HepG2 (cell line): ENCODE data around the gene MXRA7. TPM values are rescaled to one million over a fixed set of nuclear protein-coding genes. Genes with fewer than 3 reads are reported as not detected.

ENCODE experiments used
- CENPT ChIP-seq: sonication (generic); formaldehyde crosslinking; IDR thresholded peaks from 2 replicates; pipeline ENCODE4 v1.8.0; 2022; ENCODE audit warnings: low read depth, mild to moderate bottlenecking, moderate library complexity, missing genetic modification reagents
- E2F1 ChIP-seq: sonication (generic); formaldehyde crosslinking; IDR thresholded peaks from 2 replicates; pipeline ENCODE4 v1.5.0; 2020; ENCODE audit warnings: missing genetic modification reagents
- ELF1 ChIP-seq: sonication (generic); formaldehyde crosslinking; IDR thresholded peaks from 2 replicates; pipeline ENCODE4 v1.4.0; 2020; ENCODE audit warnings: missing genetic modification reagents
- FOXC1 ChIP-seq: sonication (generic); formaldehyde crosslinking; IDR thresholded peaks from 2 replicates; pipeline ENCODE4 v1.8.0; 2022; ENCODE audit warnings: mild to moderate bottlenecking, missing genetic modification reagents, borderline replicate concordance
- GPN1 ChIP-seq: sonication (generic); formaldehyde crosslinking; IDR thresholded peaks from 2 replicates; pipeline ENCODE4 v1.5.1; 2020; ENCODE audit warnings: missing genetic modification reagents, borderline replicate concordance
- HNF4A ChIP-seq: sonication (generic); formaldehyde crosslinking; IDR thresholded peaks from 2 replicates; pipeline ENCODE4 v1.4.0; 2020; ENCODE audit warnings: missing genetic modification reagents
- MED8 ChIP-seq: sonication (generic); formaldehyde crosslinking; IDR thresholded peaks from 2 replicates; pipeline ENCODE4 v1.8.1; 2023; ENCODE audit warnings: mild to moderate bottlenecking, missing genetic modification reagents; ENCODE audit not compliant: insufficient replicate concordance
- MLLT10 ChIP-seq: sonication (generic); formaldehyde crosslinking; IDR thresholded peaks from 2 replicates; pipeline ENCODE4 v1.4.0; 2020; ENCODE audit warnings: missing genetic modification reagents
- MLX ChIP-seq: IDR thresholded peaks from 2 replicates; pipeline ENCODE4 v1.6.1; 2016
- NR0B2 ChIP-seq: sonication (generic); formaldehyde crosslinking; IDR thresholded peaks from 2 replicates; pipeline ENCODE4 v1.4.0; 2020; ENCODE audit warnings: mild to moderate bottlenecking, missing genetic modification reagents
- PRMT3 ChIP-seq: sonication (generic); formaldehyde crosslinking; IDR thresholded peaks from 2 replicates; pipeline ENCODE4 v1.8.1; 2022; ENCODE audit warnings: low read depth, mild to moderate bottlenecking, moderate library complexity, missing genetic modification reagents, borderline replicate concordance
- RFX5 ChIP-seq: IDR thresholded peaks from 2 replicates; pipeline ENCODE4 v1.6.1; 2011; ENCODE audit warnings: low read depth, low read length, improper control_type of control experiment
- SRSF9 ChIP-seq: fragments of 200-400 bp; formaldehyde crosslinking; IDR thresholded peaks from 2 replicates; pipeline ENCODE4 v1.6.1; 2018; ENCODE audit warnings: borderline replicate concordance, mild to moderate bottlenecking, low read depth, low read length; ENCODE audit not compliant: insufficient read depth, poor library complexity, severe bottlenecking
- TBX3 ChIP-seq: fragments of 450-650 bp; IDR thresholded peaks from 2 replicates; pipeline ENCODE4 v1.6.1; 2017; ENCODE audit warnings: antibody characterized with exemption, mild to moderate bottlenecking, inconsistent platforms, borderline replicate concordance
- THAP7 ChIP-seq: sonication (generic); formaldehyde crosslinking; IDR thresholded peaks from 2 replicates; pipeline ENCODE4 v1.8.1; 2023; ENCODE audit warnings: mild to moderate bottlenecking, missing genetic modification reagents
- ZFP1 ChIP-seq: IDR thresholded peaks from 2 replicates; pipeline ENCODE4 v1.6.1; 2016
- ZNF17 ChIP-seq: sonication (generic); formaldehyde crosslinking; IDR thresholded peaks from 2 replicates; pipeline ENCODE4 v1.5.0; 2020; ENCODE audit warnings: mild to moderate bottlenecking, missing genetic modification reagents
- ZNF205 ChIP-seq: IDR thresholded peaks from 2 replicates; pipeline ENCODE4 v1.6.1; 2018; ENCODE audit warnings: missing biosample characterization, missing genetic modification reagents
- ZNF3 ChIP-seq: IDR thresholded peaks from 2 replicates; pipeline ENCODE4 v1.7.0; 2017; ENCODE audit warnings: inconsistent platforms
- ZNF547 ChIP-seq: sonication (generic); formaldehyde crosslinking; IDR thresholded peaks from 2 replicates; pipeline ENCODE4 v1.5.1; 2020; ENCODE audit warnings: mild to moderate bottlenecking, missing genetic modification reagents
- ZNF615 ChIP-seq: sonication (generic); formaldehyde crosslinking; IDR thresholded peaks from 2 replicates; pipeline ENCODE4 v1.5.0; 2020; ENCODE audit warnings: mild to moderate bottlenecking, missing genetic modification reagents, borderline replicate concordance
- ZNF703 ChIP-seq: sonication (generic); formaldehyde crosslinking; IDR thresholded peaks from 2 replicates; pipeline ENCODE4 v1.5.1; 2020; ENCODE audit warnings: missing genetic modification reagents, mild to moderate bottlenecking, moderate library complexity, borderline replicate concordance
- polyA plus RNA-seq, 8 experiments: library from polyadenylated mRNA; depleted of rRNA in 3 of 8; stranded (reverse) in 7 of 8; unstranded in 1 of 8; fragments of >200 nt; fragmentation: Illumina TruSeq in 4 of 8; extraction: Trizol in 4 of 8; gene quantifications; 2 replicates each; pipeline versions ENCODE4 v1.2.1 to v1.2.3, GENCODE V29; 2011 to 2016; ENCODE audit warnings: low read depth in 4 of 8, missing spikeins in 1 of 8, mixed read lengths in 1 of 8; ENCODE audit not compliant: insufficient read depth in 1 of 8
- total RNA-seq, 5 experiments: library from RNA; depleted of rRNA; stranded (reverse); fragments of >200 nt; fragmentation: Illumina TruSeq; extraction: Trizol; gene quantifications; 2 replicates each; pipeline ENCODE4 v1.2.3, GENCODE V29; 2016; ENCODE audit warnings: low read depth in 1 of 5
- TF ChIP-seq, protein P1 (sequence below): sonication (generic); formaldehyde crosslinking; IDR thresholded peaks from 2 replicates; pipeline ENCODE4 v1.4.0; 2020; ENCODE audit warnings: missing genetic modification reagents
- TF ChIP-seq, protein P2 (sequence below): sonication (generic); formaldehyde crosslinking; IDR thresholded peaks from 2 replicates; pipeline ENCODE4 v1.8.1; 2023; ENCODE audit warnings: missing genetic modification reagents, mild to moderate bottlenecking, borderline replicate concordance

MXRA7 gene
- total and polyA plus RNA-seq, 2 of the 13 experiments (the other 11 are each of a cell fraction or from before 2014, with no cell fraction given) = 44.8 to 112 TPM

GRCh38 chr17:76726776-76727718 lies 16.3 kb upstream of the MXRA7 start, which contains the start of gene METTL23 (continued):
- TF ChIP-seq E2F1 (CRISPR knock-in tag) = peak; percentile 42; the same call in 1 of the 2 replicates
- TF ChIP-seq ZNF3 (CRISPR knock-in tag) = no peak
- TF ChIP-seq MLX (CRISPR knock-in tag) = no peak
- peak; percentile 80; the same call in 1 of the 2 replicates for TF ChIP-seq GPN1
- TF ChIP-seq, protein P1, sequence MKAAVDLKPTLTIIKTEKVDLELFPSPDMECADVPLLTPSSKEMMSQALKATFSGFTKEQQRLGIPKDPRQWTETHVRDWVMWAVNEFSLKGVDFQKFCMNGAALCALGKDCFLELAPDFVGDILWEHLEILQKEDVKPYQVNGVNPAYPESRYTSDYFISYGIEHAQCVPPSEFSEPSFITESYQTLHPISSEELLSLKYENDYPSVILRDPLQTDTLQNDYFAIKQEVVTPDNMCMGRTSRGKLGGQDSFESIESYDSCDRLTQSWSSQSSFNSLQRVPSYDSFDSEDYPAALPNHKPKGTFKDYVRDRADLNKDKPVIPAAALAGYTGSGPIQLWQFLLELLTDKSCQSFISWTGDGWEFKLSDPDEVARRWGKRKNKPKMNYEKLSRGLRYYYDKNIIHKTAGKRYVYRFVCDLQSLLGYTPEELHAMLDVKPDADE (CRISPR knock-in tag) = no peak
- TF ChIP-seq PRMT3 (CRISPR knock-in tag) = no peak
- no peak for TF ChIP-seq HNF4A
- TF ChIP-seq MLLT10 (CRISPR knock-in tag) = no peak
- no peak for TF ChIP-seq ZFP1 (CRISPR knock-in tag)
- TF ChIP-seq ZNF703 (CRISPR knock-in tag) = no peak; the same call in 1 of the 2 replicates
- peak; percentile 98 for TF ChIP-seq THAP7 (CRISPR knock-in tag)
- TF ChIP-seq RFX5 = no peak
- TF ChIP-seq TBX3 = peak; percentile 8; the same call in 1 of the 2 replicates
- TF ChIP-seq ELF1 (CRISPR knock-in tag) = peak; percentile 72
- no peak for TF ChIP-seq ZNF17 (CRISPR knock-in tag)
- no peak for TF ChIP-seq ZNF615 (CRISPR knock-in tag)
- 0 out of 2 replicates have a peak, but pooled peaks have one; percentile 28 for TF ChIP-seq FOXC1
- no peak for TF ChIP-seq SRSF9
- peak; percentile 73; the same call in 1 of the 2 replicates for TF ChIP-seq ZNF205
- peak; percentile 61; the same call in 1 of the 2 replicates for TF ChIP-seq ZNF547 (CRISPR knock-in tag)
- peak; percentile 75 for TF ChIP-seq MED8 (CRISPR knock-in tag)
- TF ChIP-seq, protein P2, sequence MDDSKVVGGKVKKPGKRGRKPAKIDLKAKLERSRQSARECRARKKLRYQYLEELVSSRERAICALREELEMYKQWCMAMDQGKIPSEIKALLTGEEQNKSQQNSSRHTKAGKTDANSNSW (CRISPR knock-in tag) = no peak; the same call in 1 of the 2 replicates
- no peak for TF ChIP-seq CENPT (CRISPR knock-in tag)
- TF ChIP-seq NR0B2 (CRISPR knock-in tag) = peak; percentile 32; the same call in 1 of the 2 replicates
